H4 (cell line): Measurements from ENCODE around the gene LRRC18. TPM values are rescaled to one million over a fixed set of nuclear protein-coding genes. Genes with fewer than 3 reads are reported as not detected.

ENCODE experiments used
- DNase-seq: peaks from one replicate; pipeline ENCODE4 v3.0.0-alpha.2; 2015; ENCODE audit warnings: low spot score
- total RNA-seq: library from RNA; depleted of rRNA; stranded (reverse); fragments of >200 nt; shearing (Covaris generic); gene quantifications from 2 replicates; pipeline ENCODE4 v1.2.3, GENCODE V29; 2014

LRRC18 gene
- total RNA-seq, 1 experiment from 2014 or later = 0.06 TPM

GRCh38 chr10:48946332-48946731, 6.7 kb upstream of the LRRC18 start:
- no peak for DNase-seq

DNA sequence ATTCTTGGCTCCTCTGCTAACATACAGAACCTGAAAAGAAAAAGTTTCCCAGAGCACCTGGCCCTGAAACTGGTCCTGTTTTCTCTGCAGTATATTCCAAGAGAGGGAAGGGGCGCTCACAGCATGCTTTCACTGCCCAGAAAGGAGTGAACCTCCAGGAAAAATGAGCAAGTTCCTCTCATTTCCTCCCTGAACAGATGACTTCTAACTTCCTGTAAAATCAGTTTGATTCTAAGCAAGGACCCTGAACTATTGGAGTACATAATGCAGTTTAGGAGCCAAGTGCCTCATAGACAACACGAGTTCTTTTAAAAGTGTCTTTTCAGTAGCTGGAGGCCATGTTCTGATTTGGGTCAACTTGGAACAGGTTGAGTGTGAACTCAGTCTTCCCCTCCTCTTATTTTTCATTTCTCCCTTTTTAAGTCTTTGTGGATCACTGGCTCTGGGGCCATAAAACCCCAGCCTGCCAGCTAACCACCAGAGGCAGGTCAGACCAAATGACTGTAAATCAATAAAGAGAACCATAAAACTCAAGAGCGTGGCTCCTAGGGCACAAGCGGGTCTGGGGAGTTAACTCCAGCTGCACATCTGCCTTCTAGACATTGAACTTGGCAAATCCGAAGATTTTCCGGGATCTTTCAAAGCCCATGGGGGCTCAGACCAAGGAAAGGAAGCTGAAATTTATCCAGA, 5.9 kb upstream of the LRRC18 start:
- no peak for DNase-seq

DNA sequence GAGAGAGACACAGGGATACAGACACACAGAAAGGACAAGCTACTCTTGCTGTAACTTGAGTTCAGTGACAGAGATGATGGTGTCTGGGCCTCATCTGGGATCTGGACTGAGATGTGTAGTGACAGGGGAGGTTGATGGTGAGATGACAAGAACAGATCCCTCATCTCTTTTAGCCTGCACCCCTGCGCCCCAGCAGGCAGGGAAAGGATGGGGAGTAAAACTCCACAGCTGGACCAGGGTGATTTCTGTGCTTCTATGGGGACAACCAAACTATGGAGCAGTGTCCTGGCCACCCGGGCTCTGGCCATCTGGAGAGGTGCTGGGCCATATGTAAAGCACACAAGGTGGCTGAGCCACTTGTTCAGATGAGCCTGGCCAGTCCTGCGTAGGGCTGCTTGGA, 4.5 kb upstream of the LRRC18 start:
- DNase-seq = no peak

DNA sequence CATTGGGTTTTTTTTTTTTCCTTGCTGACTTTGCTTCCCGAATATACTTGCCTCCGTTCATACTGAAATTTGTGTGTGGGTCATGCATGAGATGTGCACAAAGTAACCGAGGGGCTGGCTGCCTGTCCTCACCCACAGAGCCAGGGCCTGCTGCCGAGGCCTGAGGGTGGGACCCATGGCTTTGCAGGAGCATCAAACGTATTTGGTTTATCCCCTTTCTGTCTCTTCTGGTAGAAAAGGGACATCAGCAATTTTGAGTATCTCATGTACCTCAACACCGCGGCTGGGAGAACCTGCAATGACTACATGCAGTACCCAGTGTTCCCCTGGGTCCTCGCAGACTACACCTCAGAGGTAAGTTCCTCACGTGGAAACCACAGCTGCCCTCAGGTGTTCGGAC, 3.5 kb upstream of the LRRC18 start:
- no peak for DNase-seq

DNA sequence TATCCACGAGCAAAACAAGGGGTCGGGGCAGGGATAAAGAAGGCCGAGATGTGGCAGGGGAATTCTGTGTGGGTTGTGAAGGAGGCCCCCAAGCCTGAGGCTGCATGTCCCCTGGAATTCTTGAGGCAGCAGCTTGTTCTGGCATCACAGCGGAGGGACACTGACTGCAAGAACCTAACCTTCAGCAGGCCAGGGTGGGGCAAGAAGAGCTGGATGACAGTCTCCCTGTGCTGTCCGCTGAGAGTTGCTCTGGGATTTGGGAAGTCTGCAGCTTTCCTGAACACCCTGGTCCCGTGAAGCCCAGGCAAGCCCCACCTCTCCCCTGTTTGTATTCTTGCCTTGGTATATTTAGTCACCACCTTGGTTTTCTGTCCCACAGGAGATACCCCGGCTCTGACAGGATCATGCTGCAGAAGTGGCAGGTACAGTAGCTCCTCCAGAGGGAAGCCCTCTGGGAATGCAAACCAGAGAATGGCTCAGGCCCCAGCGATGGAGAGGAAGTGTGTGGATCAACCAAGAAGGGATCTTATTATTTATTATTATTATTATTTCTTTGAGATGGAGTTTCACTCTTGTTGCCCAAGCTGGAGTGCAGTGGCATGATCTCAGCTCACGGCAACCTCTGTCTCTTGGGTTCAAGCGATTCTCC, 1.9 kb upstream of the LRRC18 start:
- DNase-seq = no peak

GRCh38 chr10:48940958-48941357, 1.3 kb upstream of the LRRC18 start:
- no peak for DNase-seq

GRCh38 chr10:48940372-48940771, 732 bp upstream of the LRRC18 start:
- DNase-seq = no peak

DNA sequence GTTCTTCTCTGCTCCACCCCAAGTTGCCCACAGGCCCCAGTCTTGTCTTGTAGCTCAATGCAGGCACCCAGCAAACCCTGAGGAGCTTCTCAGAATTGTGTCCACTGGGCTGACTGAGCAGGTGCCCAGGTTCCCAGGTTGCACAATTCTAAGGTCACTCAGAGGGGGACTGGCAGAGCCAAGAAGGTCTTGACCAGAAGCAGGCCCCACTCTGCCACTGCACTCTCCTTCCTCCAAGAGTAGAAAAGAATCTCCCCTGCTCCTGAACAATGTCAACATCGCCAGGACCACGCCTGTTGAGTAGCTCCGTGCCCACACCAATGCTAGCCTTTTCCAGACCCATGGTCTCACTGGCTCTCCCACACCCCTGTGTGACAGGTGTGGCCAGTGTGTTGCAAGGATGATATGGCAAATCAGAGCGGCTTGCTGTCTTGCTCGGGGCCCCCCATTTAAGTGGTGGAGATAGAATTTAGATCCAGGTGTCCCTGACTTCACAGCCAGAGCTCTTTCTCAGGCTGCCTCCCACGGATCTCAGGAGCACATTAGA, 577 bp downstream of the LRRC18 start:
- no peak for DNase-seq

- no peak for DNase-seq
These were observed 1.4 kb downstream of the LRRC18 start for GRCh38 chr10:48938281-48938680.

DNA sequence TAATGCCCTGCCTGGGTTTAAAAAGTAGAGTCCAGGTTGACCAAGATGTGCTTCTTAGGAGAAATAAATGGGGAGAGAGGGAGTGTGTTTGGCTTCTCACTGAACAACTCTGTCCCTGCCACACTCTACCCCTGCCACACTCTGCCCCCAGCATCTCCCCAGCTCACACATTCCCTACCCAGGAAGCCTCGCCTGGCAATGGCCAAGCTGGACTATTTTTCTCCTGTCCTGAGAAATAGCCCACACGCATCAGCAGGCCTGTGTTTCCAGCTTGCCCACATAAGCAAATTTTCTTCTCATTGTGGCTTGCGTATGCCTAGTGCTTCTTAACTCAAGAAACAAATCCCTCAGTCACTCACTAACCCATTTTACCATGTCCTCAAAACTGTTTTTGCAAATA, 1.8 kb downstream of the LRRC18 start:
- no peak for DNase-seq

GRCh38 chr10:48935577-48935976, 4.1 kb downstream of the LRRC18 start:
- DNase-seq = no peak

DNA sequence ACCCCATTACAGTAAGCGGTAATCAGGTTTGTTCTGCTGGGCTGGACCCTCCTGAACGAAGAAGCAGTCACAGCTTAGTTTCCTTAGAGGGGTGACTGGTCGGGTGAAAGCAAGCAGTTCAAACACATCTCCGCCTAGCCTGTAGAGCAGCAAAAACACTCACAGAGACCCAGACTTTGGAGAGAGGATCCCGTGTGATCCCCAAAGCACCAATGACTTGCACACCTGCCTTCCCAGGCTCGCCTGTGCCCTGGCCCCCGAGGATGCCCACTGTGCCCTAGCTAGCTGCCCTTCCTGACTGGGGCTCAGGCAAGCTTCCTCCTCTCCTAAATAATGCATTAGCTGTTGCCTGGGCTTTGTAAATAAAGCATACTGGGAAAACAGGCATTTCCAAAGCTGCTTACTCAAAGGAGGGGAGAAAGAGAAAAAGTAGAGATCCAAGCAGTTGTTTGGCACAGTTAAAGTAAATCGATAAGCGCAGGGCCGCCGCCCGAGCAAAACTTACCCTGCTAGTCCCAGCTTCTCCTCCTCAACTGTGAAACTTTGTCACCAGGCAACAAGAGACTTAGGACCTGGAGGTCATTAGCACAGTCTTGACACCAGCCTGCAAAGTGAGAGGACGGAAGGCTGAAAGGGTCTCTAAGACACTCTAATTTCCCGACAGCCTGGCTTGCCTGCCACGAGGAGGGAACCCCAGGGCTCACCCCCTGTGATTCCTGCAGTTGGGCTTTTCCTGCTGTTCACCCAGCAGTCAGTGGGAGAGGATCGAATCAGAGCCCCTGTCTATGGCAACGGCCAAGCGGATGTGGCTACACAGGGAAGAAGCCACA, 4.8 kb downstream of the LRRC18 start:
- no peak for DNase-seq

- peak; percentile 7 for DNase-seq
These were observed 6.6 kb downstream of the LRRC18 start for GRCh38 chr10:48932831-48933664.

- no peak for DNase-seq
These were observed 8.5 kb downstream of the LRRC18 start for GRCh38 chr10:48931188-48931587.

- DNase-seq = no peak
These were observed 10.1 kb downstream of the LRRC18 start for GRCh38 chr10:48929413-48929990.

DNA sequence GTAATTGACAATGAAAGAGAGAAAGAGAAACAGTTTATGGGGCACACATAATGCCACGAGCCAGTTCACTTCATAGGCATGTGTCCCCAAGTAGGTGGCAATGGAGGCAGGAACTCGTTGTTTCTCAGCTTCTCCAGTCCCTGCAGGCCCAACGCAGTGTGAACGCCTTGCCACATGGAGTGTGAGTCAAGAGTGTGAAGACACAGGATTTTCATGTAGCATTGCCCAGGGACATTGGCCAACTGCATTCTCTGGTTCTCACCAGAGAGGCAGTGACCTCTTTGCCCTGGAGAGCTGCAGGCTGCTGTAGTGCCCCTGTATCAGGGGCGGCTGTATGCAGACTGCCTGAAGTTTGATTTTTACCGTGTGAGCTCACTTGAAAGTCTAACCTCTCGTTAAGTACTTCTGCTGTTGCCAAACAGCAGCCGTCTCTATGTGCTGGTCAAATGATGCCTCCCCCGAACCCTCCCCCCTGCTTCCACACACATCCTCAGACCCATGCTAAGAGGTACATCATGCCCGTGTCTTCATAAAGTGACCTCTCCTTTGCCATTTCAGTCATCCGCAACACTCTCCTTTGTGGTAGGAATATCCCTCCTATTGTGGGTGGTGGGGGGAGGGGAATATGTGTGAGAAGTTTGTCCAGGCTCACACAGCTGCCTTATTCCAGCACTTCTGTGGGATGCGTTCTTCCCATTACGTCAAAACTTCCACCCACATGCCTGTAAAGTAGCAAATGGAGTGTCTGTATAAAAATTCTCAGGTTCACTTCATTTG, 12.7 kb downstream of the LRRC18 start:
- DNase-seq = no peak

- no peak for DNase-seq
These were observed 13.4 kb downstream of the LRRC18 start for GRCh38 chr10:48926255-48926654.

DNA sequence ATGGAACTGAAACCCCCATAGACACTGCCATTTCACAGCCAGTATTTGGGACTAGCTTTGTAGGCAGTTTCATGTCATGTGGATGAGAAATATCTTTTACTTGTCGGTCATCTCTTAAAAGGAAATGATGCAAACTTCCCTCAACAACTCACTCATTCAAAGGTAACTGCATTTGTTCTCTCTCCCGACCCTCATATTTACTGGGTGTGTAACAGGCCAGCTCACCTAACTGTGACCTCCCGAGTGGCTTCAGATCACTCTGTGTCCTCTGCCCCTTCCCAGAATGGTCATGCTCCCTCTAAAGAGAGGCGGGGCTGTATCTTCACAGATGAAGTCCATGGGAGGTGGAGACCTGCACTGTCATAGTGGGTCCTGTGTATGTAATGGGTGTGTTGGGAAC, 14.7 kb downstream of the LRRC18 start:
- DNase-seq = no peak

- DNase-seq = no peak
These were observed 15.9 kb downstream of the LRRC18 start for GRCh38 chr10:48923748-48924147.

DNA sequence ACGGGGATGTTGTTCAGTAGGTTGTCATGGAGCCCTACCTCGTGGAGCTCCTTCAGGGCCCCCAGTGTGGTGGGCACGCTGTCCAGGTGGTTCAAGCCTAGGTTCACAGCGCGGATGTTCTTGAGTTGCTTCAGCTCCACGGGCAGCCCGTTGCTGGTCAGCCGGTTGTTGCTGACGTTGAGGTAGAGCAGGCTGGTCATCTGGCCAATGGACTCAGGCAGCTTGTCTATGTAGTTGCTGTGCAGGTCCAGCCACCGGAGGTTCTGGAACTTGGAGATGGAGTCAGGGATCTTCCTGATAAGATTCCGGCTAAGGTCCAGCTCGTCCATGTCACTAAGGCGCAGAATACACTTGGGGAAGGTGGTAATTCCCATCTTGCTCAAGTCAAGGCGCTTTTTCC, 26.0 kb downstream of the LRRC18 start:
- DNase-seq = no peak
